HK-2 (cell line): Measurements from ENCODE around the gene FBXW7.

Experiments used
- DNase-seq: peaks from one replicate; pipeline ENCODE4 v3.0.0-alpha.2; 2018; ENCODE audit not compliant: unreplicated experiment

FBXW7 gene

GRCh38 chr4:152369902-152370295, 166.0 kb downstream of the FBXW7 start:
- DNase-seq: no peak

- DNase-seq: no peak
Measured at GRCh38 chr4:152369203-152369901, 166.5 kb downstream of the FBXW7 start.

GRCh38 chr4:152368001-152368400, 167.9 kb downstream of the FBXW7 start:
- DNase-seq: no peak

- DNase-seq: no peak
Measured at GRCh38 chr4:152364883-152365282, 171.0 kb downstream of the FBXW7 start.

GRCh38 chr4:152364383-152364782, 171.5 kb downstream of the FBXW7 start:
- DNase-seq: no peak

- DNase-seq: no peak
Measured at GRCh38 chr4:152363904-152364303, 172.0 kb downstream of the FBXW7 start.

- no peak for DNase-seq
Measured at GRCh38 chr4:152363086-152363485, 172.8 kb downstream of the FBXW7 start.

GRCh38 chr4:152360045-152360410, 175.9 kb downstream of the FBXW7 start:
- no peak for DNase-seq

GRCh38 chr4:152359208-152360044, 176.5 kb downstream of the FBXW7 start:
- no peak for DNase-seq

- peak; percentile 13 for DNase-seq
Measured at GRCh38 chr4:152357206-152357605, 178.7 kb downstream of the FBXW7 start.

- no peak for DNase-seq
Measured at GRCh38 chr4:152356428-152357034, 179.4 kb downstream of the FBXW7 start.

GRCh38 chr4:152352622-152353116, 183.2 kb downstream of the FBXW7 start:
- DNase-seq: peak; percentile 54

GRCh38 chr4:152352215-152352614, 183.7 kb downstream of the FBXW7 start:
- DNase-seq: no peak

GRCh38 chr4:152351080-152351479, 184.8 kb downstream of the FBXW7 start:
- DNase-seq: no peak

GRCh38 chr4:152348670-152349069, 187.2 kb downstream of the FBXW7 start:
- no peak for DNase-seq

- DNase-seq: no peak
Measured at GRCh38 chr4:152346979-152347378, 188.9 kb downstream of the FBXW7 start.

GRCh38 chr4:152346526-152346925, 189.4 kb downstream of the FBXW7 start:
- no peak for DNase-seq

GRCh38 chr4:152344001-152344400, 191.9 kb downstream of the FBXW7 start:
- DNase-seq: no peak

- DNase-seq: no peak
Measured at GRCh38 chr4:152342293-152342692, 193.6 kb downstream of the FBXW7 start.

GRCh38 chr4:152340818-152341217, 195.1 kb downstream of the FBXW7 start:
- DNase-seq: no peak

GRCh38 chr4:152339576-152339975, 196.3 kb downstream of the FBXW7 start:
- no peak for DNase-seq

- no peak for DNase-seq
Measured at GRCh38 chr4:152334931-152335330, 201.0 kb downstream of the FBXW7 start.

- no peak for DNase-seq
Measured at GRCh38 chr4:152331042-152331441, 204.8 kb downstream of the FBXW7 start.
